IMR-90 (cell line): ENCODE data around the gene RNF213. TPM values are rescaled to one million over a fixed set of nuclear protein-coding genes. Genes with fewer than 3 reads are reported as not detected.

ENCODE experiments used
- ATAC-seq: fragments of 200-7000 bp; cut with Tn5 transposase; 2 replicates; pipeline ENCODE4 v1.9.1; 2020; ENCODE audit warnings: low read depth, mild to moderate bottlenecking, moderate library complexity
- BruUV-seq: library from RNA; stranded (reverse); fragments of 400-500 nt; replicated peaks from 2 replicates; lab custom pipeline; 2021; lab: Mats Ljungman, UMichigan
- CTCF ChIA-PET: fragments of 300-600 bp; formaldehyde crosslinking; extraction: SDS; loops from one replicate; lab custom pipeline; 2021; ENCODE audit warnings: antibody characterized with exemption; lab: Yijun Ruan, JAX
- POLR2A ChIA-PET: fragments of 300-600 bp; sonication (Branson Sonifier 250); formaldehyde crosslinking; loops from one replicate; lab custom pipeline; 2022; ENCODE audit warnings: antibody characterized with exemption; ENCODE audit not compliant: unreplicated experiment; lab: Charles Lee
- DNase-seq: peaks from one replicate; pipeline ENCODE4 v3.0.0; 2013
- H2AFZ ChIP-seq: replicated peaks from 2 replicates; pipeline ENCODE3; 2013; ENCODE audit warnings: low read length, mild to moderate bottlenecking; ENCODE audit not compliant: poor library complexity
- H2AK5ac ChIP-seq: 2 replicates; pipeline ENCODE4 v1.6.1; 2013; ENCODE audit warnings: low read depth, low read length, inconsistent platforms
- H2AK9ac ChIP-seq: replicated peaks from 2 replicates; pipeline ENCODE3; 2013; ENCODE audit warnings: mild to moderate bottlenecking, low read depth, low read length, moderate library complexity; ENCODE audit not compliant: poor library complexity
- H2BK120ac ChIP-seq: 2 replicates; pipeline ENCODE4 v1.6.1; 2013; ENCODE audit warnings: low read depth, low read length, inconsistent platforms
- H2BK15ac ChIP-seq: 3 replicates; pipeline ENCODE4 v1.6.1; 2013; ENCODE audit warnings: low read depth, low read length, inconsistent platforms
- H2BK20ac ChIP-seq: 2 replicates; pipeline ENCODE4 v1.6.1; 2013; ENCODE audit warnings: low read depth, mild to moderate bottlenecking, inconsistent platforms, low read length, moderate library complexity
- H2BK5ac ChIP-seq: 2 replicates; pipeline ENCODE4 v1.6.1; 2013; ENCODE audit warnings: mild to moderate bottlenecking, low read depth, low read length, inconsistent platforms; ENCODE audit not compliant: poor library complexity, severe bottlenecking
- H3K14ac ChIP-seq: replicated peaks from 2 replicates; pipeline ENCODE4 v1.6.1; 2013; ENCODE audit warnings: low read depth, low read length, inconsistent platforms
- H3K18ac ChIP-seq: 2 replicates; pipeline ENCODE4 v1.6.1; 2013; ENCODE audit warnings: low read depth, low read length, control low read depth
- H3K23ac ChIP-seq: 2 replicates; pipeline ENCODE4 v1.6.1; 2013; ENCODE audit warnings: low read depth, low read length, inconsistent platforms
- H3K27ac ChIP-seq: 2 replicates; pipeline ENCODE4 v1.5.1; 2013; ENCODE audit warnings: mild to moderate bottlenecking, control low read depth, low read length; ENCODE audit not compliant: insufficient read depth
- H3K27me3 ChIP-seq: 2 replicates; pipeline ENCODE4 v1.6.1; 2013; ENCODE audit warnings: low read length; ENCODE audit not compliant: control insufficient read depth, insufficient read depth
- H3K36me3 ChIP-seq: 2 replicates; pipeline ENCODE4 v1.6.1; 2013; ENCODE audit warnings: low read length, mixed read lengths; ENCODE audit not compliant: control insufficient read depth, insufficient read depth
- H3K4ac ChIP-seq: 2 replicates; pipeline ENCODE4 v1.6.1; 2013; ENCODE audit warnings: low read depth, low read length, inconsistent platforms
- H3K4me1 ChIP-seq: 2 replicates; pipeline ENCODE4 v1.6.1; 2013; ENCODE audit warnings: low read length, mixed read lengths; ENCODE audit not compliant: control insufficient read depth, insufficient read depth
- H3K4me2 ChIP-seq: 2 replicates; pipeline ENCODE4 v1.6.1; 2013; ENCODE audit warnings: low read depth, mild to moderate bottlenecking, control low read depth, low read length, moderate library complexity
- H3K4me3 ChIP-seq: 2 replicates; pipeline ENCODE4 v1.5.1; 2013; ENCODE audit warnings: low read depth, mild to moderate bottlenecking, control low read depth, low read length, moderate library complexity; ENCODE audit not compliant: insufficient read depth
- H3K56ac ChIP-seq: 2 replicates; pipeline ENCODE4 v1.6.1; 2013; ENCODE audit warnings: low read length, inconsistent platforms; ENCODE audit not compliant: insufficient read depth; ENCODE audit errors: extremely low read depth
- H3K79me1 ChIP-seq, 2 experiments: 2 replicates each; pipeline ENCODE4 v1.6.1; 2013; ENCODE audit warnings: low read length in 2 of 2, inconsistent platforms in 1 of 2, low read depth in 1 of 2
- H3K9ac ChIP-seq: 2 replicates; pipeline ENCODE4 v1.6.1; 2013; ENCODE audit warnings: low read depth, low read length, control low read depth
- H3K9me1 ChIP-seq: 2 replicates; pipeline ENCODE4 v1.6.1; 2013; ENCODE audit warnings: low read length, inconsistent platforms; ENCODE audit not compliant: insufficient read depth
- H3K9me3 ChIP-seq: 2 replicates; pipeline ENCODE4 v1.6.1; 2013; ENCODE audit warnings: low read length; ENCODE audit not compliant: control insufficient read depth, insufficient read depth
- H4K20me1 ChIP-seq: 2 replicates; pipeline ENCODE4 v1.6.1; 2013; ENCODE audit warnings: low read length, inconsistent platforms; ENCODE audit not compliant: insufficient read depth
- H4K5ac ChIP-seq: 2 replicates; pipeline ENCODE4 v1.6.1; 2013; ENCODE audit warnings: mild to moderate bottlenecking, low read depth, low read length, control low read depth
- H4K8ac ChIP-seq, 2 experiments: 2 replicates each; pipeline ENCODE4 v1.6.1; 2013; ENCODE audit warnings: low read depth in 2 of 2, low read length in 2 of 2, control low read depth in 1 of 2, inconsistent platforms in 1 of 2
- H4K91ac ChIP-seq: 2 replicates; pipeline ENCODE4 v1.6.1; 2013; ENCODE audit warnings: low read depth, low read length, inconsistent platforms; ENCODE audit not compliant: insufficient read depth
- CEBPB ChIP-seq: IDR thresholded peaks from 2 replicates; pipeline ENCODE4 v1.6.1; 2012; ENCODE audit warnings: low read depth, low read length, improper control_type of control experiment
- CHD1 ChIP-seq: IDR thresholded peaks from 2 replicates; pipeline ENCODE4 v1.6.1; 2012; ENCODE audit warnings: low read depth, low read length, improper control_type of control experiment
- MAZ ChIP-seq: IDR thresholded peaks from 2 replicates; pipeline ENCODE4 v1.6.1; 2012; ENCODE audit warnings: low read depth, mild to moderate bottlenecking, low read length, improper control_type of control experiment, moderate library complexity, borderline replicate concordance
- MXI1 ChIP-seq: IDR thresholded peaks from 2 replicates; pipeline ENCODE4 v1.6.1; 2012; ENCODE audit warnings: low read depth, mild to moderate bottlenecking, low read length, moderate library complexity, borderline replicate concordance
- RAD21 ChIP-seq: IDR thresholded peaks from 2 replicates; pipeline ENCODE4 v1.6.1; 2012; ENCODE audit warnings: low read length, improper control_type of control experiment
- RCOR1 ChIP-seq: IDR thresholded peaks from 2 replicates; pipeline ENCODE4 v1.6.1; 2012; ENCODE audit warnings: mild to moderate bottlenecking, low read length, improper control_type of control experiment; ENCODE audit not compliant: insufficient replicate concordance
- WGBS, 2 experiments: methylation state at CpG; one replicate each; pipeline versions ENCODE4 v1.1.5 to v1.1.7; 2013; ENCODE audit warnings: missing lambda C conversion rate in 2 of 2; ENCODE audit not compliant: insufficient read length in 1 of 2; ENCODE audit errors: extremely low coverage in 2 of 2; 5-methylcytosine and 5-hydroxymethylcytosine counted together
- dilution Hi-C: fragments of 300-500 bp; cut with HindIII; formaldehyde crosslinking; loops from one replicate; pipeline ENCODE4 v1.14.3; 2018; ENCODE audit warnings: low sequenced_read_pairs; ENCODE audit not compliant: unreplicated experiment
- in situ Hi-C: fragments of 300-500 bp; cut with MboI; formaldehyde crosslinking; loops from 3 replicates; pipeline ENCODE4 v1.14.3; 2019; ENCODE audit warnings: low sequenced_read_pairs, inconsistent platforms, mixed read lengths
- intact Hi-C: fragments of 100-400 bp; cut with micrococcal nuclease; formaldehyde crosslinking; loops from 2 replicates; pipeline ENCODE4 v1.10.0; 2022
- polyA plus RNA-seq, 3 experiments: library from polyadenylated mRNA; depleted of rRNA; stranded (reverse); fragments of >200 nt; gene quantifications; 2 replicates each; pipeline ENCODE4 v1.2.3, GENCODE V29; 2012; ENCODE audit warnings: low replicate concordance in 1 of 3
- total RNA-seq: library from RNA; depleted of rRNA; stranded (reverse); fragments of >200 nt; gene quantifications from 2 replicates; pipeline ENCODE4 v1.2.3, GENCODE V29; 2012
- TF ChIP-seq, protein P1 (sequence below): fragments of 150-350 bp; IDR thresholded peaks from 2 replicates; pipeline ENCODE4 v1.6.1; 2016; ENCODE audit warnings: low read depth, mild to moderate bottlenecking, low read length, moderate library complexity, borderline replicate concordance

RNF213 gene
- total and polyA plus RNA-seq, 2 of the 4 experiments (the other 2 are of a cell fraction): 23.4 to 36.0 TPM

GRCh38 chr17:80382956-80383355, 122.3 kb downstream of the RNF213 start:
- no peak overlapping the region for H3K4me3 ChIP-seq
- no peak overlapping the region for H3K23ac ChIP-seq
- no TSS peak for BruUV-seq
- CTCF ChIA-PET: no interaction called here
- no peak overlapping the region for H2AFZ ChIP-seq
- dilution Hi-C loops: no loop called here
- no peak overlapping the region for H2BK120ac ChIP-seq
- H3K79me1 ChIP-seq: peaks cover 0 to 5% of the 10 kb centered on the region in 2 experiments; a peak in 1 of 4 replicates
- H3K56ac ChIP-seq: no peak overlapping the region
- H3K9me1 ChIP-seq: peaks cover 3% of the 10 kb centered on the region; the same call in 1 of the 2 replicates
- H2AK9ac ChIP-seq: no peak overlapping the region
- H2BK15ac ChIP-seq: no peak overlapping the region
- H4K5ac ChIP-seq: no peak overlapping the region
- H4K91ac ChIP-seq: no peak overlapping the region
- peaks cover 80% of the 10 kb centered on the region for H3K36me3 ChIP-seq
- no peak overlapping the region for H2AK5ac ChIP-seq
- H2BK20ac ChIP-seq: no peak overlapping the region
- intact Hi-C loops: no loop called here
- H3K4me1 ChIP-seq: no peaks in the 10 kb centered on the region
- no peak overlapping the region for H4K8ac ChIP-seq
- no peaks in the 10 kb centered on the region; the same call in 1 of the 2 replicates for H4K20me1 ChIP-seq
- H3K9ac ChIP-seq: no peak overlapping the region
- POLR2A ChIA-PET: no interaction called here
- H3K18ac ChIP-seq: no peak overlapping the region
- H3K4ac ChIP-seq: no peak overlapping the region
- H3K14ac ChIP-seq: no peak overlapping the region
- TF ChIP-seq RAD21: no peak
- TF ChIP-seq MAZ: no peak
- TF ChIP-seq CHD1: no peak
- no peak for TF ChIP-seq CEBPB
- TF ChIP-seq RCOR1: no peak
- TF ChIP-seq, protein P1, sequence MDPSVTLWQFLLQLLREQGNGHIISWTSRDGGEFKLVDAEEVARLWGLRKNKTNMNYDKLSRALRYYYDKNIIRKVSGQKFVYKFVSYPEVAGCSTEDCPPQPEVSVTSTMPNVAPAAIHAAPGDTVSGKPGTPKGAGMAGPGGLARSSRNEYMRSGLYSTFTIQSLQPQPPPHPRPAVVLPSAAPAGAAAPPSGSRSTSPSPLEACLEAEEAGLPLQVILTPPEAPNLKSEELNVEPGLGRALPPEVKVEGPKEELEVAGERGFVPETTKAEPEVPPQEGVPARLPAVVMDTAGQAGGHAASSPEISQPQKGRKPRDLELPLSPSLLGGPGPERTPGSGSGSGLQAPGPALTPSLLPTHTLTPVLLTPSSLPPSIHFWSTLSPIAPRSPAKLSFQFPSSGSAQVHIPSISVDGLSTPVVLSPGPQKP: no peak
- no peak for TF ChIP-seq MXI1
- WGBS, 2 experiments: 91% methylated on average over 6 of the region's 8 CpGs; no CpG with 5 or more reads in 1 of the 2 experiments
- no peak overlapping the region for H2BK5ac ChIP-seq
- no peaks in the 10 kb centered on the region for H3K27me3 ChIP-seq
- no peak overlapping the region for H3K4me2 ChIP-seq
- H3K27ac ChIP-seq: no peak overlapping the region
- in situ Hi-C loops: no loop called here
- ATAC-seq (no peak), DNase-seq (no peak)
- no peaks in the 10 kb centered on the region for H3K9me3 ChIP-seq
